ENCODE data around the gene BMI1.

BMI1 gene

DNA sequence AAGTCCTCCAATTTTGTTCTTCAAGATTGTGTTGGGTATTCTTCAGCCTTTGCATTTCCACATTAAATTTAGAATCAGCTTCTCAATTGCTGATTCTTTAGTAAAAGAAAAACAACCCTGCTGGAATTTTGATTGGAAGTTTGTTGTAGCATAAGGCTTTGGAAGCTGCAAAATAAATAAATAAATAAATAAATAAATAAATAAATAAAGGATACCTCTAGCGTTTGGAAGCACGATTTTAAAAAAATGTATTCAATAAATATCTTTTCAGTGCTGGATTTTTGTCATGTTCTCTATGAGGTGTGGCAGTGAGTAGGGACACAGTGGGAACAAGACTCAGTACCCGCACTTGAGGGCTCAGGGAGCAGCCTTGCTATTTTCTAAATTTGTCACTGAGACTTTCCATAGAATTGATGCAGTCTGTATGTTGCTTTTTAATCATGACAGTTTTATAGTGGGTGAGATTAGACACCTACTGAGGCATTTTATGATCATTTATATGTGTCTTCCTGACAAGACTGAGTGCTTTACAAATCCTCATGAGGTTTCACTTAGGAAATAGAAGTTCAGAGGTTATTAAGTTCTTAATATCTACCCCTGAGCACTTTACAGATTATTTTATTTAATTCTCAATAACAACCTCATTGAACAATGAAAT lies 27.0 kb upstream of the BMI1 start:
- TF ChIP-seq, protein P1, sequence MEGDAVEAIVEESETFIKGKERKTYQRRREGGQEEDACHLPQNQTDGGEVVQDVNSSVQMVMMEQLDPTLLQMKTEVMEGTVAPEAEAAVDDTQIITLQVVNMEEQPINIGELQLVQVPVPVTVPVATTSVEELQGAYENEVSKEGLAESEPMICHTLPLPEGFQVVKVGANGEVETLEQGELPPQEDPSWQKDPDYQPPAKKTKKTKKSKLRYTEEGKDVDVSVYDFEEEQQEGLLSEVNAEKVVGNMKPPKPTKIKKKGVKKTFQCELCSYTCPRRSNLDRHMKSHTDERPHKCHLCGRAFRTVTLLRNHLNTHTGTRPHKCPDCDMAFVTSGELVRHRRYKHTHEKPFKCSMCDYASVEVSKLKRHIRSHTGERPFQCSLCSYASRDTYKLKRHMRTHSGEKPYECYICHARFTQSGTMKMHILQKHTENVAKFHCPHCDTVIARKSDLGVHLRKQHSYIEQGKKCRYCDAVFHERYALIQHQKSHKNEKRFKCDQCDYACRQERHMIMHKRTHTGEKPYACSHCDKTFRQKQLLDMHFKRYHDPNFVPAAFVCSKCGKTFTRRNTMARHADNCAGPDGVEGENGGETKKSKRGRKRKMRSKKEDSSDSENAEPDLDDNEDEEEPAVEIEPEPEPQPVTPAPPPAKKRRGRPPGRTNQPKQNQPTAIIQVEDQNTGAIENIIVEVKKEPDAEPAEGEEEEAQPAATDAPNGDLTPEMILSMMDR (IDR thresholded peaks at IDR 0.05; ENCODE audit: insufficient read depth, low read length, poor library complexity, severe bottlenecking): no peak
- Histone ChIP-seq H3K27me3 (replicated peaks; ENCODE audit: control insufficient read depth, insufficient read depth, low read length) (no peaks in the 10 kb centered on the region), H3K4me3 (replicated peaks; ENCODE audit: low read depth, low read length) (no peak overlapping the region), H3K36me3 (ENCODE audit: control insufficient read depth, insufficient read depth, low read length) (no peaks in the 10 kb centered on the region)
- DNase-seq (ENCODE audit: extremely low read depth, insufficient read length): no peak

DNA sequence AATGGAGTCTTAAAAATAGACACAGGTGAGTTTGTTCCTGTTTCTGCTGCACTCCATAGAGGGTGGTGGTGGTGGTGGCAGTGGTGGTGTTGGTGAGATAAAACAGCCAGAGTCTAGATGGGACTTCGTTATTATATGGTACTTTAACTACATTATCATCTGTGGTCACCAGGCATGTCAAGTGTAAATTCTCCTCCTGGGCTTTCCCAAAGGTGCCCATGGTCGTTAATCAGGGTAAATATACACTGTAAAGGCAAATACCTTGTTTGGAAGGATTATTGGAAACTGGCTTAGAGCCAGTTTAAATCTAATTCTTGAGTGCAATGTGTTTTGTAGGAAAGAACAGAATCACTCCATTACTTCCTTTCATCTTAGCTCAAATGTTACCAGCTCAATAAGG lies 26.2 kb upstream of the BMI1 start:
- Histone ChIP-seq H3K4me3 (replicated peaks; ENCODE audit: low read depth, low read length) (no peak overlapping the region), H3K27me3 (replicated peaks; ENCODE audit: control insufficient read depth, insufficient read depth, low read length) (no peaks in the 10 kb centered on the region), H3K36me3 (ENCODE audit: control insufficient read depth, insufficient read depth, low read length) (no peaks in the 10 kb centered on the region)
- TF ChIP-seq, protein P1 (IDR thresholded peaks at IDR 0.05; ENCODE audit: insufficient read depth, low read length, poor library complexity, severe bottlenecking): no peak
- no peak for DNase-seq (ENCODE audit: extremely low read depth, insufficient read length)

DNA sequence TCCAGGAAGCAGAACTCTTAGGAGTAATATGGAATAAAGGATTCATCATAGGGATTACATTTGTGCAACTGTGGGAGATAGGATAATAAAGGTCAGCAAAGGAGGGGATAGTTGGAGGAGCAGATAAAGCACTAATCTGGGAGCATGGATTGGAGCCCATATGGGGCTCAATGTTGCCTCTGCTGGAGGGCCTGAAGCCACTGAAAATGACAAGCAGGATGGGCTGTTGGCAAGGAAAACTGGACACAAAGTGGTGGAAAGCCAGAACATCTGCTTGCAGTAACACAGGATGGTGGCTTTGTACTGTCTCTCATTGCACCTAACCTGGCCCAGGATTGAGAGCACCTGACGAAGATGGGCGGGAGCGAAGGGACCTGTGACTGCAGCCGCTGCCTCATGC lies 19.7 kb upstream of the BMI1 start:
- no peak overlapping the region for H3K4me3 ChIP-seq (replicated peaks; ENCODE audit: low read depth, low read length)
- TF ChIP-seq, protein P1 (IDR thresholded peaks at IDR 0.05; ENCODE audit: insufficient read depth, low read length, poor library complexity, severe bottlenecking): peak; percentile 6
- no peaks in the 10 kb centered on the region for H3K36me3 ChIP-seq (ENCODE audit: control insufficient read depth, insufficient read depth, low read length)
- DNase-seq (ENCODE audit: extremely low read depth, insufficient read length): no peak
- H3K27me3 ChIP-seq (replicated peaks; ENCODE audit: control insufficient read depth, insufficient read depth, low read length): no peaks in the 10 kb centered on the region

DNA sequence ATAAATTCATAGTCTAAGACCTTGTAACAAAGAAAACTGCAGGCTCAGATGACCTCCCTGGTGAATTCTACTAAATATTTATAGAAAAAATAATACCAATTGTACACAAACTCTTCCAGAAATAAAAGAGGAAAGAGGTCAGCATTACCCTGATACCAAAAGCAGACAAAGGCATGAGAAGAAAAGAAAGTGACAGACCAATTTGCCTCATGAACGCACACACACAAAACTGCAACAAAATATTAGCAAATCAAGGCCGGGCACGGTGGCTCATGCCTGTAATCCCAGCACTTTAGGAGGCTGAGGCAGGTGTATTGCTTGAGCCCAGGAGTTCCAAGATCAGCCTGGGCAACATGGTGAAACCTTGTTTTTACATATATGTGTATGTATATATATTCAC lies 17.4 kb upstream of the BMI1 start:
- no peaks in the 10 kb centered on the region for H3K27me3 ChIP-seq (replicated peaks; ENCODE audit: control insufficient read depth, insufficient read depth, low read length)

DNA sequence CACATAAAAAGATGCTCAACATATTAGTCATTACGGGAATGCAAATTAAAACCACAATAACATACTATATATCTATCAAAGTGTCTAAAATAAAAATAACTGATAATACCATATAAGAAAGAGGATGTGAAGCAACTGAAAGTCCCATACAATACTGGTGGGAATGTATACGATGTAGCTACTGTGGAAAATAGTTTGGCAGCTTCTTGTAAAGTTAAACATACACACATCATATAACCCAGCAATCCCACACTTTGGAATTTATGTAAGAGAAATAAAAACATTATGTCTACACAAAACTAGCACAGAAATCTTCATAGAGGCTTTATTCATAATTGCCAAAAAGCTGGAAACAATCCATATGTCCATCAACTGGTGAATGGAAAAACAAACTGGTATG lies 15.2 kb upstream of the BMI1 start:
- H3K27me3 ChIP-seq (replicated peaks; ENCODE audit: control insufficient read depth, insufficient read depth, low read length): no peaks in the 10 kb centered on the region
- no peaks in the 10 kb centered on the region for H3K36me3 ChIP-seq (ENCODE audit: control insufficient read depth, insufficient read depth, low read length)
- DNase-seq (ENCODE audit: extremely low read depth, insufficient read length): no peak
- no peak overlapping the region for H3K4me3 ChIP-seq (replicated peaks; ENCODE audit: low read depth, low read length)
- TF ChIP-seq, protein P1 (IDR thresholded peaks at IDR 0.05; ENCODE audit: insufficient read depth, low read length, poor library complexity, severe bottlenecking): no peak

More for the DNA sequence above, 17.4 kb upstream of the BMI1 start:
- H3K36me3 ChIP-seq (ENCODE audit: control insufficient read depth, insufficient read depth, low read length): no peaks in the 10 kb centered on the region
- TF ChIP-seq, protein P1 (IDR thresholded peaks at IDR 0.05; ENCODE audit: insufficient read depth, low read length, poor library complexity, severe bottlenecking): no peak
- no peak overlapping the region for H3K4me3 ChIP-seq (replicated peaks; ENCODE audit: low read depth, low read length)
- DNase-seq (ENCODE audit: extremely low read depth, insufficient read length): no peak

DNA sequence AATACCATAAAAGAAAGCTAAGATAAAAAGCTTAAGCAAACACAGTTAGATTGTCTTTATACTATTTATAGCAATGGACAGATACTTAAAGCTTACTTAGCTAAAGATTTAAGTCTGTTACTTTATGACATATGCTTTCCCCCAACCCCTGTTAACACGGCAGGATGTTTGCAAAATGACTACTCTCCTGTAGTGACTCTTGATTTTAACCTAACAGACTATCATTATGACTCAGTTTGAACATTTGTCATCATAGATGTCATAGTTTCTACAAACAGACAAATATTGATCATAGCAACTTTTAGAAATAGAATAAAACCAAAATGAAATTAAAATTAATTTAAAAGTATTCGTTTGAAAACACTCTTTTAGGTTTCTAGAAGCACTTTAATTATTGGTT lies 12.5 kb upstream of the BMI1 start:
- peak; percentile 58 for DNase-seq (ENCODE audit: extremely low read depth, insufficient read length)
- Histone ChIP-seq H3K4me3 (replicated peaks; ENCODE audit: low read depth, low read length) (no peak overlapping the region), H3K27me3 (replicated peaks; ENCODE audit: control insufficient read depth, insufficient read depth, low read length) (no peaks in the 10 kb centered on the region), H3K36me3 (ENCODE audit: control insufficient read depth, insufficient read depth, low read length) (no peaks in the 10 kb centered on the region)
- TF ChIP-seq, protein P1 (IDR thresholded peaks at IDR 0.05; ENCODE audit: insufficient read depth, low read length, poor library complexity, severe bottlenecking): no peak
